ENCODE results near the gene DHRS3. TPM values are rescaled to one million over a fixed set of nuclear protein-coding genes. Genes with fewer than 3 reads are reported as not detected.
"Not testable (repeated sequence)": the region's sequence is repeated elsewhere in the genome, so short reads cannot be mapped to it uniquely, and the experiment has no call there.

Gene DHRS3
- polyA plus RNA-seq, 1 donor (not counting 4 experiments of a cell fraction or from before 2014, with no cell fraction given) = 10.7 TPM

- FAIRE-seq = no peak
- dilution Hi-C loops (cut with MboI; ENCODE audit: extremely low pct_ligation_motif_present, low sequenced_read_pairs) = no loop called here
- Histone ChIP-seq H3K27me3 (ENCODE audit: control insufficient read depth, extremely low read depth, insufficient read depth, low read length) (no peaks in the 10 kb centered on the region), H2AFZ (ENCODE audit: control insufficient read depth, low read length) (no peak overlapping the region), H3K9me3 (ENCODE audit: control insufficient read depth, low read depth, low read length) (peaks cover 7% of the 10 kb centered on the region), H3K4me2 (ENCODE audit: control insufficient read depth, extremely low read depth, insufficient read depth, low read depth, low read length) (no peak overlapping the region), H3K27ac (ENCODE audit: control insufficient read depth, insufficient read depth, low read length) (no peak overlapping the region), H3K4me3 (ENCODE audit: control insufficient read depth in 2 of 3, extremely low read depth in 1 of 3, insufficient read depth in 2 of 3, low read depth in 1 of 3, low read length in 3 of 3) (no peak overlapping the region), H3K36me3 (ENCODE audit: control insufficient read depth in 2 of 2, extremely low read depth in 1 of 2, insufficient read depth in 2 of 2, low read length in 2 of 2) (peaks cover 0 to 3% of the 10 kb centered on the region in 2 experiments), H4K20me1 (ENCODE audit: control insufficient read depth, extremely low read depth, insufficient read depth, low read length) (no peaks in the 10 kb centered on the region), H3K9ac (ENCODE audit: control insufficient read depth, extremely low read depth, insufficient read depth, low read length) (no peak overlapping the region), H3K79me2 (ENCODE audit: control insufficient read depth, insufficient read depth, low read length) (no peaks in the 10 kb centered on the region), H3K9me1 (ENCODE audit: control insufficient read depth, extremely low read depth, insufficient read depth, low read length) (no peaks in the 10 kb centered on the region), H3K4me1 (ENCODE audit: control insufficient read depth, extremely low read depth, insufficient read depth, low read length) (no peaks in the 10 kb centered on the region)
- no peak for DNase-seq (ENCODE audit: low read depth, low spot score)
- no peak for TF ChIP-seq EZH2 (IDR thresholded peaks at IDR 0.05; ENCODE audit: low read length)
- TF ChIP-seq CTCF (optimal IDR thresholded peaks at IDR 0.05 in 1 of 3, IDR thresholded peaks at IDR 0.05 in 1 of 3, conservative IDR thresholded peaks at IDR 0.05 in 1 of 3; ENCODE audit: extremely low read depth in 1 of 3, insufficient read depth in 2 of 3, low read length in 3 of 3) = no peak
These were observed 52.1 kb downstream of the DHRS3 start for GRCh38 chr1:12565966-12566352.

DNA sequence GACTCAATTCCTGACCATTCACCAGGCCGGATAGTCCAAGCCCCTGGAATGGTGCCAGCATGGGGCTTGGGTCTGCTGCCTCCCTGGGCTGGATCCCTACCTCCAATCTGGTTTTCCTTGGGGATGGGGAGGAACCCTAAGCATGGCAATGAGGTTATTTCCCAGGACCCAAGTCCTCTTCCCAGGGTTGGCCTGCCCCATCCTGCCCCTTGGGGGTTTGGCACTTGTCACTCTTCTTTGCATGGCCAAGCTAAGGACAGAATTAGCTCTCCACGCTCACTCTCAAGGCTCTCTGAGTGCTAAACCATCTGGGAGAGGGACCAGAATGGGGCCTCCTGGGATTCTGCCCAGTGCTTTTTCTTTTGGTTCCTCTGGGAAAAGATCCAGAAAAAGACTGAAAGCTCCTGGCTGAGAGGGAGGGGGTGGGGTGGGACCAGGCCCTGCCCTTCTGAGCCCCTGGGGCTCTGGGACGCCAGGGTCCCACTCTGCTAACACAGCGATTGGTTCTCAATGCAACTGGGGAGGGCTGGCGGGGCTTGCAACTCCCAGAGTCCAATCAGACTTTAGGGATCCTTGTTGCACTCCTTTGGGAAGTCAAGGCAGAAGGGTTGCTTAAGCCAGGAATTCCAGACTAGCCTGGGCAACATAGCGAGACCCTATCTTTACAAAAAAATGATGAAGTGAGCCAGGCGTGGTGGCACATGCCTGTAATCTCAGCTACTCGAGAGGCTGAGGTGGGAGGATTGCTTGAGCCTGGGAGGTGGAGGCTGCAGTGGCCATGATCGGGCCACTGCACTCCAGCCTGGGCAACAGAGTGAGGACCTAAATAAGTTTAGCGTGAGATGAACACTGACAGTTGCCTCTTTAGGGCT, 52.7 kb downstream of the DHRS3 start:
- DNase-seq (ENCODE audit: low read depth, low spot score) = no peak
- Histone ChIP-seq H3K9me1 (ENCODE audit: control insufficient read depth, extremely low read depth, insufficient read depth, low read length) (no peaks in the 10 kb centered on the region), H4K20me1 (ENCODE audit: control insufficient read depth, extremely low read depth, insufficient read depth, low read length) (no peaks in the 10 kb centered on the region), H3K9me3 (ENCODE audit: control insufficient read depth, low read depth, low read length) (peaks cover 7% of the 10 kb centered on the region), H3K27ac (ENCODE audit: control insufficient read depth, insufficient read depth, low read length) (no peak overlapping the region), H2AFZ (ENCODE audit: control insufficient read depth, low read length) (no peak overlapping the region), H3K27me3 (ENCODE audit: control insufficient read depth, extremely low read depth, insufficient read depth, low read length) (no peaks in the 10 kb centered on the region), H3K4me3 (ENCODE audit: control insufficient read depth in 2 of 3, extremely low read depth in 1 of 3, insufficient read depth in 2 of 3, low read depth in 1 of 3, low read length in 3 of 3) (no peak overlapping the region), H3K4me2 (ENCODE audit: control insufficient read depth, extremely low read depth, insufficient read depth, low read depth, low read length) (no peak overlapping the region), H3K9ac (ENCODE audit: control insufficient read depth, extremely low read depth, insufficient read depth, low read length) (no peak overlapping the region), H3K4me1 (ENCODE audit: control insufficient read depth, extremely low read depth, insufficient read depth, low read length) (no peaks in the 10 kb centered on the region), H3K79me2 (ENCODE audit: control insufficient read depth, insufficient read depth, low read length) (no peaks in the 10 kb centered on the region), H3K36me3 (ENCODE audit: control insufficient read depth in 2 of 2, extremely low read depth in 1 of 2, insufficient read depth in 2 of 2, low read length in 2 of 2) (peaks cover 0 to 3% of the 10 kb centered on the region in 2 experiments)
- no peak for FAIRE-seq
- TF ChIP-seq CTCF (optimal IDR thresholded peaks at IDR 0.05 in 1 of 3, IDR thresholded peaks at IDR 0.05 in 1 of 3, conservative IDR thresholded peaks at IDR 0.05 in 1 of 3; ENCODE audit: extremely low read depth in 1 of 3, insufficient read depth in 2 of 3, low read length in 3 of 3) (no peak), EZH2 (IDR thresholded peaks at IDR 0.05; ENCODE audit: low read length) (no peak)
- dilution Hi-C loops (cut with MboI; ENCODE audit: extremely low pct_ligation_motif_present, low sequenced_read_pairs) = no loop called here

DNA sequence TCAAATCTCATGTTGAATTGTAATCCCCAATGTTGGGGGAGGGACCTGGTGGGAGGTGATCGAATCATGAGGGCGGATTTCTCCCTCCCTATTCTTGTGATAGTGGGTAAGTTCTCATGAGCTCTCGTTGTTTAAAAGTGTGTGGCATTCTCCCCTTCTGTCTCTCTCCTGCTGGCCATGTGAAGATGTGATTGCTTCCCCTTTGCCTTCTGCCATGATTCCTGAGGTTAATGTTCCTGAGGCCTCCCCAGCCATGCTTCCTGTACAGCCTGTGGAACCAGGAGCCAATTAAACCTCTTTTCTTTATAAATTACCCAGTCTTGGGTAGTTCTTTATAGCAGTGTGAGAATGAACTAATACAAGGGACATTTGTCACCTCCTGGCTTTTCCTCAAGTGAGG, 53.8 kb downstream of the DHRS3 start:
- H3K79me2 ChIP-seq (ENCODE audit: control insufficient read depth, insufficient read depth, low read length); H3K4me2 ChIP-seq (ENCODE audit: control insufficient read depth, extremely low read depth, insufficient read depth, low read depth, low read length); H3K9ac ChIP-seq (ENCODE audit: control insufficient read depth, extremely low read depth, insufficient read depth, low read length); H3K9me3 ChIP-seq (ENCODE audit: control insufficient read depth, low read depth, low read length); H3K27me3 ChIP-seq (ENCODE audit: control insufficient read depth, extremely low read depth, insufficient read depth, low read length); H3K27ac ChIP-seq (ENCODE audit: control insufficient read depth, insufficient read depth, low read length); DNase-seq (ENCODE audit: low read depth, low spot score); H2AFZ ChIP-seq (ENCODE audit: control insufficient read depth, low read length); H3K4me1 ChIP-seq (ENCODE audit: control insufficient read depth, extremely low read depth, insufficient read depth, low read length); H3K9me1 ChIP-seq (ENCODE audit: control insufficient read depth, extremely low read depth, insufficient read depth, low read length); dilution Hi-C loops (cut with MboI; ENCODE audit: extremely low pct_ligation_motif_present, low sequenced_read_pairs); H3K4me3 ChIP-seq (ENCODE audit: control insufficient read depth in 2 of 3, extremely low read depth in 1 of 3, insufficient read depth in 2 of 3, low read depth in 1 of 3, low read length in 3 of 3); H3K36me3 ChIP-seq (ENCODE audit: control insufficient read depth in 2 of 2, extremely low read depth in 1 of 2, insufficient read depth in 2 of 2, low read length in 2 of 2); H4K20me1 ChIP-seq (ENCODE audit: control insufficient read depth, extremely low read depth, insufficient read depth, low read length); FAIRE-seq: not testable (repeated sequence)

All from keratinocyte (primary cell).